ENCODE results near the gene SLC35C1. TPM values are rescaled to one million over a fixed set of nuclear protein-coding genes. Genes with fewer than 3 reads are reported as not detected.
"Not testable (repeated sequence)": the region's sequence is repeated elsewhere in the genome, so short reads cannot be mapped to it uniquely, and the experiment has no call there.

The SLC35C1 gene
- total and polyA plus RNA-seq, 2 of the 13 experiments (the other 11 are each of a cell fraction or from before 2014, with no cell fraction given): 2.9 to 7.0 TPM

GRCh38 chr11:45807792-45808238 lies 2.9 kb downstream of the SLC35C1 start (continued):
- no peak for TF ChIP-seq ZNF407 (CRISPR knock-in tag; IDR thresholded peaks at IDR 0.05; ENCODE audit: not compliant biosample characterization)
- TF ChIP-seq ELF1 (CRISPR knock-in tag; IDR thresholded peaks at IDR 0.05): no peak
- no peak for TF ChIP-seq ZNF296 (CRISPR knock-in tag; conservative IDR thresholded peaks at IDR 0.05)
- no peak for TF ChIP-seq LCORL (IDR thresholded peaks at IDR 0.05)
- no peak for TF ChIP-seq LCORL (CRISPR knock-in tag; IDR thresholded peaks at IDR 0.05)

GRCh38 chr11:45808427-45808826 lies 3.5 kb downstream of the SLC35C1 start:
- in situ Hi-C loops (cut with HindIII; ENCODE audit: extremely low pct_ligation_motif_present, low pct_unique_long_range_greater_than_20kb); H3K27ac ChIP-seq (ENCODE audit: extremely low read length, insufficient read depth, low read length); DNase-seq (ENCODE audit: low spot score); H3K9me3 ChIP-seq (ENCODE audit: low read length); H3K9ac ChIP-seq (ENCODE audit: insufficient read depth, low read depth, low read length); CTCF ChIA-PET (ENCODE audit: low intra/inter-chr PET ratio, low total read pairs); H3K27me3 ChIP-seq (ENCODE audit: control insufficient read depth in 1 of 2, insufficient read depth in 2 of 2, low read length in 2 of 2); H3K4me3 ChIP-seq (replicated peaks in 1 of 3; ENCODE audit: insufficient read depth in 1 of 3, low read depth in 2 of 3, low read length in 3 of 3); POLR2A ChIA-PET; H3K4me2 ChIP-seq (ENCODE audit: low read depth, low read length); H2AFZ ChIP-seq (ENCODE audit: low read length); FAIRE-seq; H4K20me1 ChIP-seq (ENCODE audit: insufficient read depth, low read length); BruUV-seq (replicated peaks); ATAC-seq; intact Hi-C loops (cut with micrococcal nuclease; ENCODE audit: unreplicated experiment): not testable (repeated sequence)
- H3K36me3 ChIP-seq (replicated peaks in 1 of 2; ENCODE audit: control insufficient read depth in 1 of 2, insufficient read depth in 2 of 2, low read length in 2 of 2): peaks cover 1 to 16% of the 10 kb centered on the region in 2 experiments; a peak in 2 of 5 replicates
- 96% methylated on average over 6 of the region's 6 CpGs for WGBS (ENCODE audit: low lambda C conversion rate)
- peaks cover 32% of the 10 kb centered on the region for H3K4me1 ChIP-seq (ENCODE audit: insufficient read depth, low read length)
- peaks cover 11% of the 10 kb centered on the region for H3K79me2 ChIP-seq (ENCODE audit: insufficient read depth, low read length)

Data from HepG2 (cell line).